Measurements from ENCODE around the gene HDGFL2.

GRCh38 chr19:4444765-4445741, 27.0 kb upstream of the HDGFL2 start:
- TF ChIP-seq CTCF (conservative IDR thresholded peaks at IDR 0.05 in 1 of 2, IDR thresholded peaks at IDR 0.05 in 1 of 2; ENCODE audit: low read depth in 1 of 2, low read length in 2 of 2) (no peak), EZH2 (IDR thresholded peaks at IDR 0.05; ENCODE audit: low read length, missing control alignments) (no peak)
